ENCODE measurements around the gene UNCX.

DNA sequence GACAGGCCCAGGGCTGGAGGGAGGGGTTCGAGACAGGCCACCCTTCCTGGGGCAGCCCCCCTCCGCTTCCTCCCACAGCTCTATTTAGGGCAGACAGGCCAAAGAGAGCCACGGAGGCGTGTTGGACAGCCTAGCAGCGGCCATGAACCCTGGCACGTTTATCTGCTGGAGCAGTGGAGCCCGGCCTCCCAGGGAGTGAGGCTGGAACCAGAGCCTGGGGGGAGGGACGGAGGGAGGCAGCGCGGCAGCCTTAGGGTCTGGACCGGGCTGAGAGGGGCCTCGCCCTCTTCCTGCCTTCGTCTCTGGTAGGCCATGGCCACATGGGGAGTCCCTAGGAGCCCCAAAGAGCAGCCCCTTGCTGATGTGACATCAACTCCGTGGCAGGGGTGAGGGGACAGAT is 17.1 kb downstream of the UNCX start:
- TF ChIP-seq, protein P1, sequence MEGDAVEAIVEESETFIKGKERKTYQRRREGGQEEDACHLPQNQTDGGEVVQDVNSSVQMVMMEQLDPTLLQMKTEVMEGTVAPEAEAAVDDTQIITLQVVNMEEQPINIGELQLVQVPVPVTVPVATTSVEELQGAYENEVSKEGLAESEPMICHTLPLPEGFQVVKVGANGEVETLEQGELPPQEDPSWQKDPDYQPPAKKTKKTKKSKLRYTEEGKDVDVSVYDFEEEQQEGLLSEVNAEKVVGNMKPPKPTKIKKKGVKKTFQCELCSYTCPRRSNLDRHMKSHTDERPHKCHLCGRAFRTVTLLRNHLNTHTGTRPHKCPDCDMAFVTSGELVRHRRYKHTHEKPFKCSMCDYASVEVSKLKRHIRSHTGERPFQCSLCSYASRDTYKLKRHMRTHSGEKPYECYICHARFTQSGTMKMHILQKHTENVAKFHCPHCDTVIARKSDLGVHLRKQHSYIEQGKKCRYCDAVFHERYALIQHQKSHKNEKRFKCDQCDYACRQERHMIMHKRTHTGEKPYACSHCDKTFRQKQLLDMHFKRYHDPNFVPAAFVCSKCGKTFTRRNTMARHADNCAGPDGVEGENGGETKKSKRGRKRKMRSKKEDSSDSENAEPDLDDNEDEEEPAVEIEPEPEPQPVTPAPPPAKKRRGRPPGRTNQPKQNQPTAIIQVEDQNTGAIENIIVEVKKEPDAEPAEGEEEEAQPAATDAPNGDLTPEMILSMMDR (IDR thresholded peaks at IDR 0.05), result no peak
- TF ChIP-seq ZFX (IDR thresholded peaks at IDR 0.05; ENCODE audit: borderline replicate concordance), result no peak

Measured in 22Rv1 (cell line).